Fibroblast of pulmonary artery (primary cell): ENCODE measurements around the gene GSG1.

Experiments
- DNase-seq: peaks from one replicate; pipeline ENCODE4 v3.0.0-alpha.2; 2010; ENCODE audit warnings: low read depth
- H3K4me3 ChIP-seq: replicated peaks from 2 replicates; pipeline ENCODE4 v1.5.1; 2011; ENCODE audit warnings: low read depth, mild to moderate bottlenecking, control low read depth, low read length, moderate library complexity
- CTCF ChIP-seq: IDR thresholded peaks from 2 replicates; pipeline ENCODE4 v1.5.1; 2011; ENCODE audit warnings: mild to moderate bottlenecking, control low read depth, low read length, inconsistent platforms; ENCODE audit errors: missing control alignments

Gene GSG1

GRCh38 chr12:13103391-13104033, at the start of gene GSG1:
TSS of gene GSG1 (minus strand) at chr12:13103667. CDS start at chr12:13103512, 155 bp downstream.
- no peak within 1 kb of the TSS for H3K4me3 ChIP-seq
- no peak for TF ChIP-seq CTCF
- DNase-seq: no peak

- TF ChIP-seq CTCF: no peak
- H3K4me3 ChIP-seq: no peak overlapping the region
- no peak for DNase-seq
Measured at GRCh38 chr12:13153180-13153579, 49.7 kb upstream of the GSG1 start.

- H3K4me3 ChIP-seq: no peak overlapping the region
- DNase-seq: no peak
- TF ChIP-seq CTCF: no peak
Measured at GRCh38 chr12:13152756-13153155, 49.3 kb upstream of the GSG1 start.

DNA sequence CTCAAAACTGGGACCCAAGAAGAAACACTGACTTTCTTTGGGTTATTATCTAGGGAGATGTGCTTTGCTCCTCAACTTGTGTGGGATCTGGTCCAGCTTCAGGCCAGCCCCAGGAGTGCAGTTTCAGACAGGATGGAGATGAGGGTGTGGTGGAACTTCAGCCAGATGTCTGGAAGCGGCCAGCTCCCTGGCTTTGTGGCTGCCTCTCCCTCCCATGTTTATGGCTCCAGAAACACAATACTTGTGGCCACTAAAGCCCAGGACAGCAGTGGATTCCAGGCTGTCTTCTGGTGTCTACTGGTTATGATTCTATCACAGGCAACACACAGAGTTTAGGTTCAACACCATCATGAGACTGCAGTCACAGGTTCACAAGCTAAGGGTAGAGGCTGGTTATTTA, 48.8 kb upstream of the GSG1 start:
- no peak for TF ChIP-seq CTCF
- no peak overlapping the region for H3K4me3 ChIP-seq
- DNase-seq: no peak

DNA sequence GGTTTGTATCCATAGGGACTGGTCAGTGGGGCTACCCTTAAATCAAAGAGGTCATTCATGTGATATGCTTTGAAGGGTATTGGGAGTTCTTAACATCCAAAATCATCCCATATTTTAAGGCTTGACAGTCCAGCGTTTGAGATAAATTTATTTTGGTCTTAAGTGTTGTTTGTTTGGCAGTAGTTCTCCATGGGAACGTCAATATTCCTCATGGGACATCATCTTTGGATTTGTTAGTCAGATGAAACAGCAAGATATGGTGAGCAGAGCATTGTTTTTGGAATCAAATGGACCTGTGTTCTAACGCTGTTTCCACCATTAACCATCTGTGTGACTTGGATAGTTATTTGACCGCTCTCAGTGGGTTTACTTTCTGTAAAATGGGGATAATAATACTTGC, 45.9 kb upstream of the GSG1 start:
- no peak for DNase-seq
- no peak for TF ChIP-seq CTCF
- H3K4me3 ChIP-seq: no peak overlapping the region

- no peak for DNase-seq
- H3K4me3 ChIP-seq: no peak overlapping the region
- no peak for TF ChIP-seq CTCF
Measured at GRCh38 chr12:13148485-13148847, 45.0 kb upstream of the GSG1 start.
